Measurements from ENCODE around the gene RTL1.

DNA sequence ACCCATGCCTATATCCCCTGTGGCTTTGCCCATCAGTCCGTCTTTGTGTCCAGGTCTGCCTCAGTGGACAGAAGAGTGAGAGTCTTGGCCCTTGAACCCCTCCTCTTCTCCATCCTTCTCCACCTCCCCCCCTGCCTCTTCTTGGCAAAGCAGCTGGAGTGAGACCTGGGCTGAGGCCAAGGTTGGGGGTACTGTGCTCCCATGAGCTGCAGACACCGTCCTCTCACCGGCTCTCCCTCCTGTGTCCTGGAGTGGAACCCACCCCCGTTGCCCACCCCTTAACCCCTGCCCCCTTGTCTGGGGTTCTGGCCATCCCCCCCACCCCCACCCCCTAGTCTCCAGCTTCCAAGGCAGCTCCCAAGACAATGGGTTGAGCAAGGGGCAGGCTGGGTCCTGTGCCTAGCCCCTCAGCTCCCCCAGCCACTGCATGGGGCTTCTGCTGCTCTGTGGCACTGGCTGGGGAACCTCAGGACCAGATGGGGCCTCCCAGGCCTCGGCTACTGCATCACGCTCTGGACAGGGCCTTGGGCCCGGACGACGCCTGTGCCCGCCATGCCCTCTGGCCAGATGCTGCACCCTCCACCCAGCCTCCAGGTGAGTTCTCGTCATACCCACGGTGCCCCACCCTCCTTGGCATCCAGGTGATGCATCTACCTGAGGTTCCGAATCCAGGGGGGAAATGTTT, 35.7 kb downstream of the RTL1 start:
- TF ChIP-seq, protein P1, sequence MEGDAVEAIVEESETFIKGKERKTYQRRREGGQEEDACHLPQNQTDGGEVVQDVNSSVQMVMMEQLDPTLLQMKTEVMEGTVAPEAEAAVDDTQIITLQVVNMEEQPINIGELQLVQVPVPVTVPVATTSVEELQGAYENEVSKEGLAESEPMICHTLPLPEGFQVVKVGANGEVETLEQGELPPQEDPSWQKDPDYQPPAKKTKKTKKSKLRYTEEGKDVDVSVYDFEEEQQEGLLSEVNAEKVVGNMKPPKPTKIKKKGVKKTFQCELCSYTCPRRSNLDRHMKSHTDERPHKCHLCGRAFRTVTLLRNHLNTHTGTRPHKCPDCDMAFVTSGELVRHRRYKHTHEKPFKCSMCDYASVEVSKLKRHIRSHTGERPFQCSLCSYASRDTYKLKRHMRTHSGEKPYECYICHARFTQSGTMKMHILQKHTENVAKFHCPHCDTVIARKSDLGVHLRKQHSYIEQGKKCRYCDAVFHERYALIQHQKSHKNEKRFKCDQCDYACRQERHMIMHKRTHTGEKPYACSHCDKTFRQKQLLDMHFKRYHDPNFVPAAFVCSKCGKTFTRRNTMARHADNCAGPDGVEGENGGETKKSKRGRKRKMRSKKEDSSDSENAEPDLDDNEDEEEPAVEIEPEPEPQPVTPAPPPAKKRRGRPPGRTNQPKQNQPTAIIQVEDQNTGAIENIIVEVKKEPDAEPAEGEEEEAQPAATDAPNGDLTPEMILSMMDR (conservative IDR thresholded peaks at IDR 0.05; ENCODE audit: low read depth, low read length) = no peak
- TF ChIP-seq EZH2 (IDR thresholded peaks at IDR 0.05; ENCODE audit: low read length, unreplicated experiment) (no peak), EZH2phosphoT487 (IDR thresholded peaks at IDR 0.05; ENCODE audit: borderline replicate concordance, low read length) (no peak)

All from PC-3 (cell line).